GM21390 (cell line): ENCODE results near the gene KRTAP10-2.
"Not testable (repeated sequence)": the region's sequence is repeated elsewhere in the genome, so short reads cannot be mapped to it uniquely, and the experiment has no call there.

Experiments used
- ATAC-seq: cut with Tn5 transposase; IDR thresholded peaks from one replicate; pipeline ENCODE4 v1.9.1; 2021; ENCODE audit not compliant: unreplicated experiment

Gene KRTAP10-2, protein sequence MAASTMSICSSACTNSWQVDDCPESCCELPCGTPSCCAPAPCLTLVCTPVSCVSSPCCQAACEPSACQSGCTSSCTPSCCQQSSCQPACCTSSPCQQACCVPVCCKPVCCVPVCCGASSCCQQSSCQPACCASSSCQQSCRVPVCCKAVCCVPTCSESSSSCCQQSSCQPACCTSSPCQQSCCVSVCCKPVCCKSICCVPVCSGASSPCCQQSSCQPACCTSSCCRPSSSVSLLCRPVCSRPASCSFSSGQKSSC

DNA sequence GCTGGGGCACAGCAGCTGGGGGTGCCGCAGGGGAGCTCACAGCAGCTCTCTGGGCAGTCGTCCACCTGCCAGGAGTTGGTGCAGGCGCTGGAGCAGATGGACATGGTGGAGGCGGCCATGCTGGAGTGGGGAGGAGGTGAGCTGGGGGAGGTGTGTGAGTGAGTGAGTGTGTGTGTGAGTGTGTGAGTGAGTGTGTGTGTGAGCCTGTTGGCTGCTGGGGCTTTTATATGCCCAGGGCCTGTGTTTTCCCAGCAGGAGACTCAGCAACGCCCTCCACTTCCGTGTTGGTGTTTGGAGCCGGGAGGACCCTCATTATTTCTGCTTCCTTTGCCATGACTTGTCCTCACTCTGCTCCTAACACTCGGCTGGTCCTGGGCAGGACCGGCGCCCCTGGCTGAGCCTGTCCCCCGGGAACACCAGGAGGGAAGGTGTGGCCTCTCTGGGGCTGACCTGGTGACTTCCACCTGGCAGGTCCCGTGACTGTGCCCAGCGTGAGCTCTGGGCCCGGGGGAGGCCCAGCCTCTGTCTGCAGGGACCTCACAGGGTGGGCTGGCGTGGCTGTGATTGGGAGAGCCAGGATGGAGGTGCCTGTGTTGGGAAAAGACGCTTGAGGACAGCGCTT lies at the start of gene KRTAP10-2:
Gene KRTAP10-2 (minus strand): TSS at position 166 of the 622 bp plus-strand sequence. CDS start 47 bp downstream, at position 119.
- ATAC-seq, result no peak

GRCh38 chr21:44601091-44601490 lies 49.8 kb upstream of the KRTAP10-2 start:
- not testable (repeated sequence) for ATAC-seq

DNA sequence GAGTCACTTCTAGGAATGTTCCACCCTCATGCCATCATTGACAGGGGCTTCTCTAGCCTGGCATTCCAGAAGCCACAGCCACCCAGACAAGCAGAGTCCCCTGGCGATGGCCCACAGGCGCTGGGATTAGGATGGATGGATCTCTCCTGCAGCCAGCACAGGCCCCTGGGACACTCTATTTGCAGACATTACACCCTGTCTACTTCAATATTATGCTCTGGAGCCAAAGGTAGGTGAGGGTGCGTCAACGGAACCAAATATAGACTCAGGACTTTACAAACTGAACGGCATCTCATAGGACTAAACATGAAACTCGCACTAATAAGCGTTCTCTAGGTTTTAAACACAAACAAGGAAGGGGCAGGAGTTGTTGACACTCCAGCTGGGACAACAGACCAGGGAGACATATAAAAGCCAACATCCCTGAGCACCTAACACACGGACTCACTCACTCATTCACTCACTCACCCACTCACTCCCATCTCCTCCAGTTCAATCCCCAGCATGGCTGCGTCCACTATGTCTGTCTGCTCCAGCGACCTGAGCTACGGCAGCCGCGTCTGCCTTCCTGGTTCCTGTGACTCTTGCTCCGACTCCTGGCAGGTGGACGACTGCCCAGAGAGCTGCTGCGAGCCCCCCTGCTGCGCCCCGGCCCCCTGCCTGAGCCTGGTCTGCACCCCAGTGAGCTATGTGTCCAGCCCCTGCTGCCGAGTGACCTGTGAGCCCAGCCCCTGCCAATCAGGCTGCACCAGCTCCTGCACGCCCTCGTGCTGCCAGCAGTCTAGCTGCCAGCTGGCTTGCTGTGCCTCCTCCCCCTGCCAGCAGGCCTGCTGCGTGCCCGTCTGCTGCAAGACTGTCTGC lies 49.0 kb upstream of the KRTAP10-2 start, which contains the start of gene KRTAP10-7:
Gene KRTAP10-7 (plus strand): TSS at position 480 of the 861 bp plus-strand sequence. CDS start 25 bp downstream, at position 505.
- not testable (repeated sequence) for ATAC-seq

DNA sequence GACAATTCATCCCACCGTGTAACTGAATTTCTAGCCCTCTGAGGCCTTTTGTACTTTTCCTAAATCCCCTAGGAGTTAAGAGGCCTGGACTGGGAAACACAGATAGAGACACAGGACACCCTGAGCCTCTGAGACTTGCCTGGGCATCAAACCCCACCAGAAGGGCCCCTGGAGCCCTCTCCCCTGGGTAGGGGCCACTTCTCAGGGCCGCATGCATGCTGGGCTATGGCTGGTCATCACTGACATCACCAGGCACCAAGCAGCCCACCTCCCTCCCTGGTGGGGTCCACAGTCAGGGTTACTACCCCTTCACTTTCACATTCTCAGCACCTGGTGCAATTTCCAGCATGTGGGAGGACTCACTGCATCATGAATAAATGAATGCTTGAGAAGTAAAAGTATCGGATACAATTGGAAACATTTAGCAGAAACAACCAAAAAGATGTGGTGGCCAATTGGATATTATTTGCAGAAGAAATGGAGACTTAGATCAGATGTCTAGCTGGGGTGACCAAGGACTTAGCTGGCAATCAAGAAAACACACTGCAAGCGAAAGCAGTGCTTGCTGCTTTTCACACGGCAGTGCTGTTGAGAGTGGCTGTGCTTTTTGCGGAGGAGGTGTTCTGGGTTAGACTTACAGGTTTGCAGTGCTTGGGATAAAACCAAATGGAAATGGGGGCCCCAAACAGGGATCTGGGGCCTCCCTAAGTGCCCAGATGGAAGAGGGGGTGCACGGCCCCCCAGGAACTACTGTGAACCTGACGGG lies 48.1 kb upstream of the KRTAP10-2 start:
- no peak for ATAC-seq

DNA sequence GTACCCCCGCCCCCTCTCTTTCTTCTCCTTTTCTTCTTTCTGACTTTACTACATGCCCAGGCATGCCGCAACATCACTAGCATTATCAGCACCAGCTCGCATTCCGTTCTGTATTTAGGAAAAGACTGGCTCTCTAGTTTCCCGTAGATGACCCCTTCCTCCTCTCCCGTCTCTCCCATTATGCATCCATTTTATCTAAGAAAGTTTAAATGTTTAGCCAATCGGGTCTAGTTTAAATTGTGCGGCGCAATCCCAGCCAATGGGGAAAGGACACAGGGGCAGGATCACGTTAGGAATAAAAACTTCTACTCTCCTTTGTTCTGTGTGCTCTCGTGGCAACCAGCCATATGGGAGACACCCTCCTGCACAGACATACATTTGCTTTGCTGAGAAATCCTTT lies 46.8 kb upstream of the KRTAP10-2 start:
- no peak for ATAC-seq

DNA sequence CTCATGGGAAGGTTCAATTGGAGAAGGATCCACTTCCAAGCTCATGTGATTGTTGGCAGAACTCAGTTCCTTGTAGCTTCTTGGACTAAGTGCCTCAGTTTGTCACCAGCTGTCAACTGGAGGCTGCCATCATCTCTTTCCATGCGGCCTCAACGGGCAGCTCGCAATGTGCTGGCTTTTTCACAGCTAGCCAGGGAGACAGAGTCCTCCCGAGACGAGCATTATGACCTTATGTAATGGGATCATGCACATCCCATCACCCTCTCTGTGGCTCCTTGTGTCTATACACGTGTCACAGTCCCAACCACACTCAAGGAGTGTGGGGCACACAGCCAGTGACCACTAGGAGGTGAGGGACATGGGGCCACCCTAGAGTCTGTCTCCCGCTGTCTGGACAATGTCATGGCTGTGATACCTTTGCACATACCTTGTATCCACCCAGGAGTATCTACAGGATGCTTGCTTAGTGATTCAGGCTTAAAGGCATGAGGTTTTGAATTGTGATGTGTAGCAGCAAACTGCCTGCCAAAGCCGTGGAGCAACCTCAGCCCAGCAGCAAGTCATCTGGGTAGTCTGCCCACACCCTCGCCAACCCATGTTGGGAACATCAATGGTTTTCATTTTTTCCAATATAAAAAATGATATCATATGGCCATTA lies 44.9 kb upstream of the KRTAP10-2 start:
- no peak for ATAC-seq

DNA sequence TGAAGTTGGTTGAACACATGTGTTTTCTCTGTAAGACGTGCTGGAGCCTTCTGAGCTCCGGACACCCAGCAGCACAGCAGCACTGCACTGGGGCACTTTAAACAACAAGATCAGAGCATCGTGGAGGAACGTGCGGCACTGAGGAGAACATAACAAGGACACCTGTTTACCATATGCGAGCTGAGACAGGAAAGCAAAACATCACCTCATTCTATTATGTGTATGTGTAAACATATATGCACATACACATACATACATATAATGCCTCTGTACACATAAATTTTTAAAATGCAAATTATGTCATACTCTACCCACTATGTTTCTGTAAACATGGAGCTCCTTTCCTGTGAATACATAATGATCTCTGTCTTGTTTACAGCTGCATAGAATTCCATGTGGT lies 44.2 kb upstream of the KRTAP10-2 start:
- ATAC-seq, result no peak

DNA sequence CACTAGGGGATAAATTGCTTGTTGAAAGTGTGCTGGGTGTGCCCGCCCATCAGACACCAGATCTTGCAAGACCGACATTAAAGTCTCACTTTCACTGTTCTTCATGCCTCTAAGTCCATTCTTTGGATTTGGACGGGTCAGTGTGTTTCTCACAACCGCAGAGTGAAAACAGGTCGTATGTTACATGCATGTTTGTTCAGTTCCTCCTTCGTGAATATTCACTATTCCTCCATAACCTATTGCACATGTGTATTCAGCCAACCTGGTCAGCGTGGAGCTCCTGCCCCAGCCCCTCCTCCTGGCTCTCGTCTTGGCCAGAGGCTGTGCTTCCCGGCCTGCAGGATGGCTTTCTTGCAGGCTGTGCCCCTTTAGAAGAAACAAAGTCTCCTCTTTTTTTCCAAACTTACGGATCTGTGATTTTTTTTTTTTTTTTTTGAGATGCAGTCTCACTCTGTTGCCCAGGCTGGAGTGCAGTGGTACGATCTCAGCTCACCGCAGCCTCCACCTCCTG lies 43.2 kb upstream of the KRTAP10-2 start:
- ATAC-seq, result no peak

DNA sequence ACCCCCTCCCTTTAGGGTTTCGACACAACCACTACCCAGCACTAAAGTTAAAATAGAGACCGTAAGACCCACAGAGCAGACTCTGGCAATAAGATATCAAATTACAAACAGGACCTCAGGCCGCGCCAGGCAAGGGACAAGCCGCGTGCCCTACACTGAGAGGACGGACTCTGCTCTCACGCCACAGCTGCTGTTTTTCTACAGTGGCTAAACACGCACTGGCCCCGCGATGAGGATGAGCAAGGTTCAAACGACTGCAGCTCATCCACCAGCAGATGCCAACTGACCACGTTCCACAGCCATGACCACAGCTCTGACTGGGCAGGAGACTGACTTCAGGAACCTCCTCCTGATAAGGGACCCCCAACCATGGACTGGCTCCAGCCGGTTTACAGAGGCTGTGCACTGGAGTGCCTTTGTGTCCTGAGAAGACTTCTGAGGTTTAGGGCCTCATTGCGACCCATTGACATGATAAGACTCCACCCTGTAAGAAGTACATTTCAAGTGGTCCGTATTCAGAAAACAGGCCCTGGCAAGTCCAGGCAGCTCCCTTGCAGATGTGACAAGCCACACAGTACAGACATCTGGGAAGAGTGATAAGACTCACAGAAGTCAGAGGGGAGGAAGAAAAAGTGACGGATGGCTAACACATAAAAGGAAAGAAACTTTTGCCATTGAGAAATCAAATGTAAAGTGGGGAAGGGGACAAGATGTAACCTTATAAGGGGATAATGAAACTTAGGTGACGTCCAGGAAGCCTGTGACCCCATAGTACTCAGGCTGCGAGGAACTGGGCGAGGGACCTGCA lies 42.5 kb upstream of the KRTAP10-2 start:
- no peak for ATAC-seq

DNA sequence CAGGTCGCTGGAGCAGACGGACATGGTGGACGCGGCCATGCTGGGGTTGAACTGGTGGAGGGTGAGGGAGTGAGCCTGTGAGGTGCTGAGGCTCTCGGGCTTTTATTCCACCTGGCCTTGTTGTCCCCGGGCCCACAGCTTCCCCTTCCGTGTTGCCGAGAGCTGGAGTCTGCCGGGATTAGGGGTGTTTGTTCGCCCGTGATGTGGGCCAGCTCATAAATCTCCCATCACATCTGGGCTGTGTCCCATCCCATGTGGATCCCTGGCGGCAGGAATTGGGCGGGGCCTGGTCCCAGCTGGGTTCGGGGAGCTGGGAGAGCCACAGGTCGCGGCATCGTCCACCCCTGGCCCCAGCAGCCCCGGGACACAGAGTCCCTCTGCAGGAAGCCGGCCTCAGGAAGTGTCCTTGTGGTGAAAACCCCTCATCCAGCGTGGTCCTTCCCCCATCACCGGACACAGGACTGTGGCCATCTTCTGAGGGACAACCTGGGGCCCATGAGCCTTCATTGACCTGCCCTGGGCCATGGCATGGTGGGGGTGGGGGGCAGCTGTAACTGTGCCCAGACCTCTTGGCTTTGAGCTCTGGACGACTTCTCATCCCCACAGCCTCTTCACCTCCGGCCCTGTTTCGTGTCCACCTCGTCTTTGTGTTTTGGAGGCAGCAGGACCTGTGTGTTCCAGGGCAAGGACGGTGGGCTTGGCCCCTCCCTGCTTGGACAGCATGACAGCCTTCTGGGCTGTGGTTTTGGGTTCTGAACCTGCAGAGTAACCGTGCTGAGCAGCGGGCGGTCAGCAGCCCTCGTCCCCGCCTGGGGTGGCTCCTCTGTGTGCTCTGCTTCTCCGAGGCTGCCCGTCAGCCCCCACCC lies 41.4 kb upstream of the KRTAP10-2 start, which contains the start of gene KRTAP10-6:
Gene KRTAP10-6 (minus strand): TSS at position 60 of the 866 bp plus-strand sequence. CDS start 21 bp downstream, at position 39.
- no peak for ATAC-seq

GRCh38 chr21:44591801-44592130 lies 40.5 kb upstream of the KRTAP10-2 start:
- ATAC-seq, result not testable (repeated sequence)

DNA sequence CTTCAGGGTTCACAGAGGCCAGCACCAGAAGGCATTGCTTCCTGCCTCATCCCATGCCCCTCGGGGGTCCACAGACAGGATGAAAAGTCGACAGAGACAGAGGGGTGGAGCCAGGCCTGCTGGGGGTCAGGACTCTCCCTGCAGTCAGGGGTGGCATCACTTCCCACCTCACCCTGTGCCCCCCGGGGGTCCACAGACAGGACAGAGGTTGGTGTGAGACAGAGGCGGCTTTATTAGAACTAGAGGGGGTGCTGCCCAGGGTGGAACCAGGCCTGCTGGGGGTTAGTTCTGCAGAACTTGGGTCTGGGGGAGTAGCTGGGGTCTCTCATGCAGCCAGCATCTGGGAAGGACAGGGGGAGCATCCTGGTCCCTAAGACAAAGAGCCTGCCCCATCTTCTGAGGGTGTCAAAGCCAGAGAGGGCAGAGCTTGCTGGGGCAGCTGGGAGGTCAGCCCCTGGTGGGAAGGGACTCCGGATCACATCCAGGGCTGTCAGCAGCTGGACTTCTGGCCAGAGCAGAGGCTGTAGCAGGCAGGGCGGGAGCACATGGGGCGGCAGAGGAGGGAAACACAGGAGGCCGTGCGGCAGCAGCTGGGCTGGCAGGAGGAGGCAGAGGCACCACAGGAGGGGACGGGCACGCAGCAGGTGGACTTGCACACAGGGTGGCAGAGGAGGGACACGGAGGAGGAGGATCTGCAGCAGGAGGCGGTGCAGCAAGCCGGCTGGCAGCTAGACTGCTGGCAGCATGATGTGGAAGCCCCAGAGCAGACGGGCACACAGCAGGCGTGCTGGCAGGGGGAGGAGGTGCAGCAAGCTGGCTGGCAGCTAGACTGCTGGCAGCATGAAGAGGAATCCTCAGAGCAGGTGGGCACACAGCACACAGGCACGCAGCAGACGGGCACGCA lies 39.8 kb upstream of the KRTAP10-2 start:
- ATAC-seq, result not testable (repeated sequence)

DNA sequence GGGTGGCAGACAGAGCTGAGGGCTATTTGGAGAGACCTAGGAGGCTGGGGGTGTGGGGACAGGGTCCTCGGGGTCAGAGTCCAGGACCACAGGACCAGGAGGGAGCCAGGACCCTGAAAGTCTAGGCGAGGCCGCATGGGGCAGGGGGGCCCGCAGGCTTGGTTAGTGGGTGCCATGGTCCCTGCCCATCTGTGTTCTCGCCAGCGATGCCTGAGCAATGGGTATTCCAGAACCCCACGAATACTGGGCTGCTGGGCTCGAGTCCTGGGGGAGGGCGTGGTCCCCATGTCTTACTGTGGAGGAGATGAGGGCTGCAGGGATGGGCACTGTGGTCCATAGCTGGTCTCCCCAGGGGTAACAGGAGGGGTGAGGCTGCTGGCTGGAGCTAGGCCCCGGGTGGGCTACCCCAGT lies 39.0 kb upstream of the KRTAP10-2 start:
- ATAC-seq, result no peak

DNA sequence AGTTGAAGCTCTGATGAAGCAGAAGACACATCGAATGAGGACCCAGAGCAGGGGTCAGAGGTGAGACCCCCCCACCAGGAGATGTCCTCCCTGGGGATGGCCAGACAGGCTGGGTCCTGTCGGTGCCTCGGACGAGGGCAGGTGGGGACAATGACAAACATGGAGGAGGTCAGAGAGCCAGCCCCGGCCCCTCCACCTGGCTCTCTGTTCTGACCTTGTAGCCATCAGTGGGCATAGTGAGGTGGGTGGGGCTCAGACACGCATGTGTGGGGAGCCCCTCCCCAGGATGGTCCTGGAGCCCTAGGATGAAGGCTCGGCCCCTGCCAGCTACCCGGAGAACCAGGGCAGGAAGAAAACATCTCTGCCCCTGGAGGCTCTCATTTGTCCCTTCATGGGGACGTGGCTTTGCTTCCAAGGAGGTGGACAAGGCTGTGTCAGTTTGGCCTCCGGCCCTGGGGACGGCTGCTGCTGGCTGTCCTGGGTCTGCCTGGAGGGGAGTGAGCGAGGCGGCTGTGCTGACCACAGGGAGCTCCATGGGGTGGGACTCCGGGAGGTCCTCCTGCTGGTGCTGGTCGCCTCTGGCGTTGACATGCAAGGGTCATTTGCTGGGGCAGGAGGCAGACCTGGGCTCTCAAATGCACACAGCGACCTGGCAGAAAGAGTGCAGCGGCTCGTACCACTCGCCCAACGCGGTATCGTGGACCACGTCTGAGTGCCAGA lies 38.4 kb upstream of the KRTAP10-2 start:
- no peak for ATAC-seq

GRCh38 chr21:44589094-44589493 lies 37.8 kb upstream of the KRTAP10-2 start:
- ATAC-seq, result no peak

DNA sequence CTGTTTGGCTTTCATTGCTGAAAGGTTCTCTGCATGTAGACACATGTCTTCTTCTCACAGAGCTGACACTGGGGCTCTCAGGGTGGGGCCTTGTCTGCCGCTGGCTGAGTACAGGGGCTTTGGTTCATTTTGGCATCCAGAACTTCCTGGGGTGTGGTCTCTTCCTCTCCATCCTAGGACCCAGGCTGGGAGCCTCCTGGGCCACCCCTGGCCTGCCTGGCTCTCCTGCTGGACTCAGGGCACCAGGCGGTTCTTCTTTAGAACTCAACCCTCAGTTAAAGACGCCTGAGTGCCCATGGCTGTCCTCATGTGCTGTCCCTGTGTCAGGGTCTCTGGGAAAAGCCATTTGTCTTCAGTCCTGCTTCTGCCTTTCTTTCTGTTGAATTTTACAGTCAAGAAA lies 34.6 kb upstream of the KRTAP10-2 start:
- ATAC-seq, result no peak

- ATAC-seq, result no peak
These were observed 32.5 kb upstream of the KRTAP10-2 start for GRCh38 chr21:44583800-44584147.
